Skeletal muscle cell (primary cell): ENCODE measurements around the gene CUX1.
A peak's percentile ranks its signal among the peaks of the same experiment; 100 is the strongest.
"Not testable (repeated sequence)": the region's sequence is repeated elsewhere in the genome, so short reads cannot be mapped to it uniquely, and the experiment has no call there.

Experiments
- DNase-seq: peaks from one replicate; pipeline ENCODE4 v3.0.0-alpha.2; 2010; ENCODE audit warnings: low read depth
- H3K4me3 ChIP-seq: 2 replicates; pipeline ENCODE4 v1.5.1; 2011; ENCODE audit warnings: low read depth, mild to moderate bottlenecking, control low read depth, low read length, moderate library complexity

The CUX1 gene

DNA sequence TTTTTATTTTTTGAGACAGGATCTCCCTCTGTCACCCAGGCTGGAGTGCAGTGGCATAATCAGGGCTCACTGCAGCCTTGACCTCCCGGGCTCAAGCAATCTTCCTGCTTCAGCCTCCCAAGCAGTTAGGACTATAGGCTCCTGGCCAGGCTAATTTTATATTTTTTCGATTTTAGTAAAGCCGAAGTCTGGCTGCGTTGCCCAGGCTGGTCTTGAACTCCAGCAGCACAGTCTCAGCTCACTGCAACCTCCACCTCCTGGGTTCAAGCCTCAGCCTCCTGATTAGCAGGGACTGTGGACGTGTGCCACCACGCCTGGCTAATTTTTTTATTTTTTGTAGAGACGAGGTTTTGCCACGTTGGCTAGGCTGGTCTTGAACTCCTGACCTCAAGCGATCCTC lies 225.4 kb downstream of the CUX1 start:
- not testable (repeated sequence) for H3K4me3 ChIP-seq, DNase-seq

DNA sequence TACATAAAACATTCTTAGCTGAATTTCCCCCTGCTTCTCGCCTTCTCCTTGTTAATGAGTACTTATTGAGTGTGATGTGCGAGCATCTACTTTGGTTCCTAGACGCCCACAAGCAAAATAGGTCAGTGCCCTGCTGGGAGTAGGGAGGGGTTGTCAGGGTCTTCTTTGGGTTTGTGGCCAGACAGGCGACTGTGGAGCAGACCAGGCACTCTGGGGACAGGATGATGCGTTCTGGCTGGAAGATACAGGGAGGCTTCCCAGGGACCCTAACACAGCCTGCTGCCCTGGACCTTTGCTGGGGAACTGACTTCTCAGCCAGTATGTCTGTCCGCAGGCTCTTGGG lies 227.2 kb downstream of the CUX1 start:
- no peak for DNase-seq
- H3K4me3 ChIP-seq: no peak overlapping the region

GRCh38 chr7:102044984-102045673 lies 227.7 kb downstream of the CUX1 start:
- no peak overlapping the region for H3K4me3 ChIP-seq
- DNase-seq: peak; percentile 89

- no peak for DNase-seq
- H3K4me3 ChIP-seq: no peak overlapping the region
These were observed 228.4 kb downstream of the CUX1 start for GRCh38 chr7:102045681-102046372.

DNA sequence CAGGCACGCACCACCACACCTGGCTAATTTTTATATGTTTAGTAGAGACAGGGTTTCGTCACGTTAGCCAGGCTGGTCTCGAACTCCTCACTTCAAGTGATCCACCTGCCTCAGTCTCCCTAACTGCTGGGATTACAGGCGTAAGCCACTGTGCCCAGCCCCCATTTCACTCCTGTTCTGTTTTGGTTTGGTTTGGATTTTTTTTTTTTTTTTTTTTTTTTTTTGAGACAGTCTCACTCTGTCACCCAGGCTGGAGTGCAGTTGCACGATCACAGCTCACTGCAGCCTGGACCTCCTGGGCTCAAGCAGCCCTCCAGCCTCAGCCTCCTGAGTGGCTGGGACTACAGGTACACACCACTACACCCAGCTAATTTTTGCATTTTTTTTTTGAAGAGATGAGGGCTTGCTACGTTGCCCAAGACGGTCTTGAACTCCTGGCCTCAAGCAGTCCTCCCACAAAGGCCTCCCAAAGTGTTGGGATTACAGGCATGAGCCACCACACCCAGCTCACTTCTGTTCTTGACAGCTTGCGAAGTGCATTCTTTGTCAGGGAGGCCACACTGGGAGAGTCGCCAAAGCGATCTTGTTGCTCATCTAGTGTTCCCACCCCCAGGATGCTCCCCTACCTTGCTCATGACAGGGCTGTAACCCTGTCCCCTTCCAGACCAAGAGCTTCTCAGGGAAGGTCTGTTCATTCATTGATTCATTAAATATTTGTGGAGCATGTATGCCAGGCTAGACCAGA lies 229.1 kb downstream of the CUX1 start:
- DNase-seq: no peak
- H3K4me3 ChIP-seq: no peak overlapping the region

DNA sequence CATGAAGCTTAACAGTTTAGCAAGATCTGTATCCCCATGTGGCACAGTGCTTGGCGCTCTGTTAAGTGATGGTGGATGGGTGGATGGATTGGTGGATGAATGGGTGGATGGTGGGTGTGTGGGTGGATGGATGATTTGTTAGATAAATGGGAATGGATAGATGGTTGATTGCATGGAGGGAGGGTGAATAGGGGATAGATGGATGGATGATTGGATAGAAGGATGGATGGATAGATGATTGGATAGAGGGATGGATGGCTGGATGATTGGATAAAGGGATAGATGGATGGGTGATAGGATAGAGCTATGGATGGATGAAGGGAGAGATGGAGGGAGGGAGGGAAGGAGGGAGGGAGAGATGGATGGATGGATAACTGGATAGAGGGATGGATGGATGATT lies 229.7 kb downstream of the CUX1 start:
- H3K4me3 ChIP-seq: no peak overlapping the region
- DNase-seq: no peak

DNA sequence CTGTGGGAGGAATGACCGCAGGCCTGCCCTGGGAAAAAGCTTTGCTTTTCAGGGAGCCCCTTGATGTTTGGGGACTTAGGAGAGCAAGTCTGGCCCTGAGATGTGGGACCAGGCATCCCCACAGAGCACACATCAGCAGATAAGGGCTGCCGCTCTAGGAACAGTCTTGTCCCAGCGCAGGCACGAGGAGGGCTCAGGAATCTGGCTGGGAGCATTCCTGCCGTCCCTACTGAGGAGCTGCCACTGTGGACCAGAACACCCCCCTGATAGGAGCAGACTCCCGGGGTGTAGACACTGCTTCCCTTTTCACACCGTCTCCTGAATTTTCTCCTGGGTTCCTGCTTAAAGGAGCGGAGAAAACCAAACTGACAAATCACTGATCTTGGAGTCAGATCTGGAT lies 232.3 kb downstream of the CUX1 start:
- DNase-seq: no peak
- no peak overlapping the region for H3K4me3 ChIP-seq

- H3K4me3 ChIP-seq: no peak overlapping the region
- no peak for DNase-seq
These were observed 233.5 kb downstream of the CUX1 start for GRCh38 chr7:102050864-102051460.

DNA sequence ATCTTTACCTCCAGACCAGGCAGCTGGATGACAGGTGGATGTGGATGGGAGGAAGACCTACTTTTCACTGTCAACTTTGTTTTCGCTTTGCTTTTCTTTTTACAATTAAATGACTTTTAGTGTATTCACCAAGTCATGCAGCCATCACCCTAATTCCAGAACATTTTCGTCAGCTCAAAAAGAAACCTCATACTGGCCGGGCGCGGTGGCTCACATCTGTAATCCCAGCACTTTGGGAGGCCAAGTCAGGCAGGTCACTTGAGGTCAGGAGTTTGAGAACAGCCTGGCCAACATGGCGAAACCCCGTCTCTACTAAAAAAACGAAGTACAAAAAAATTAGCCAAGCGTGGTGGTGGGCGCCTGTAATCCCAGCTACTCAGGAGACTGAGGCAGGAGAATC lies 234.3 kb downstream of the CUX1 start:
- not testable (repeated sequence) for DNase-seq

GRCh38 chr7:102054158-102054557 lies 236.7 kb downstream of the CUX1 start:
- no peak overlapping the region for H3K4me3 ChIP-seq
- DNase-seq: no peak

More for the DNA sequence above, 234.3 kb downstream of the CUX1 start:
- not testable (repeated sequence) for H3K4me3 ChIP-seq

DNA sequence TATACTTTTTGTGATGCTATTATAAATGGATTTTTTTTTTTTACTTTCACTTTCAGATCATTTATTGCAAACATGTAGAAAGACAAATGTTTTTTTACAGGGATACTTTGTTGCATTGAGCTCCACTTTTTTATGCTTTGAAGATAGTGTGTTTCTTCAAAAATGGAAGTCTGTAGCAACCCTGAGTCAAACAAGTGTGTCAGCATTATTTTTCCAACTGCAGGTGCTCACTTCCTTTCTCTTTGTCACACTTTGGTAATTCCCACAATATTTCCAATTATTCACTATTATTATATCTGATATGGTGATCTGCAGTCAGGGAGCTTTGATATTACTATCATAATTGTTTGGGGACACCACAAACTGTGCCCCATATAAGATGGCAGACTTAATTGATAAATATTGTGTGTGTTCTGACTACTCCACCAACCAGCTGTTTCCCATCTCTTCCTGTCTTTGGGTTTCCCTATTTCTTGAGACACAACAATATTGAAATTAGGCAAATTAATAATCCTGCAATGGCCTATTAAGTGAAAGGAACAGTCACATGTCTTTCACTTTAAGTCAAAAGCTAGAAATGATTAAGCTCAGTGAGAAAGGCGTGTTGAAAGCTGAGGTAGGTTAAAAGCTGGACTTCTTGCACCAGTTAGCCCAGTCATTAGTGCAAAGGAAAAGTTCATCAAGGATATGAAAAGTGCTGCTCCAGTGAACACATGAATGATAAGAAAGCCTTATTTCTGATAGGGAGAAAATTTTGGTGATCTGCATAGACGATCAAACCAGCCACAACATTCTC lies 238.0 kb downstream of the CUX1 start:
- no peak overlapping the region for H3K4me3 ChIP-seq
- DNase-seq: no peak

- DNase-seq: no peak
- H3K4me3 ChIP-seq: no peak overlapping the region
These were observed 242.1 kb downstream of the CUX1 start for GRCh38 chr7:102059524-102059923.

- no peak for DNase-seq
These were observed 244.0 kb downstream of the CUX1 start for GRCh38 chr7:102061354-102061945.

DNA sequence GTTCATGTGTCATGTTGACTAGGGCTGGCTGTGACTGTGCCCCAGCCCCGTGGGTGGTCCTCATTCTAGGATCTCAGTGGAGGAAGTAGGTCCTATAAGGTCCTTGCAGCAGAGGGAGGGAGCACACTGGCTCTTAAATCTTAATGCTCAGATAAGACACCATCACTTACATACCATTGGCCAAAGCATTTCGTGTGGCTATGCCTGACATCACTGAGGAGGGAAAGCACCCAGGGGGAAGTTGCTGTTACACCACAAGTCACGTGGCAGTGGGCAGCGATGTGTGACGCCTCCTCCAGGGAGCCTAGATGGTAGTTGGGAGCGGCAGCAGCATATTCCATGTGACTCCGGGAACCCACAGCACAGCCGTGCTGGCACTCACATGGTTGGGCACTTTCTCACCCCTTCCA lies 244.6 kb downstream of the CUX1 start:
- DNase-seq: no peak
- H3K4me3 ChIP-seq: no peak overlapping the region

More at GRCh38 chr7:102061354-102061945, 244.0 kb downstream of the CUX1 start:
- H3K4me3 ChIP-seq: no peak overlapping the region

DNA sequence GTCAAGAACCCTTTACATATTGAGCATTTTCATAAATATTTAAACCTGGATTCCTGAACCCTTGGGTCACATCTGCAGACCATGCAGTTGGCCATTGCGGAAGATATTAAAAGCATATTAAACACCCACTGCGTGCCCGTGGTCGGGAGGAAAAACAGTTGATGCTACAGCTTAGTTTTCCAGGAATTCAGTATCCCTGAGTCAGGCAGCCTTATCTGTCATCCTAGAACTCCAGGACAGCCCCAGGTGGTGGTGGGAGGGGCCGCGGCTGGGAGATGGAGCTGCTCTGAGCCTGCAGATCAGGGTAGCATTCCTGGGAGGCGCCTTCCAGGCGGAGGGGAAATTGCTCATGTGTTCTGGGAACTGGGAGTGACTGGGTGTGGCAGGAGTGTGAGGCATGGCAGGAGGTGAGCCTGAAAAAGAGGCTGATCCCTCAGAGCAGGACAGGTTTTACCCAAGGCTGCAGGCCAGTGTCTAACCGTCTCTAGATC lies 246.3 kb downstream of the CUX1 start:
- DNase-seq: no peak
- H3K4me3 ChIP-seq: no peak overlapping the region

- H3K4me3 ChIP-seq: no peak overlapping the region
- no peak for DNase-seq
These were observed 247.1 kb downstream of the CUX1 start for GRCh38 chr7:102064361-102065025.

GRCh38 chr7:102065226-102065625 lies 247.8 kb downstream of the CUX1 start:
- no peak for DNase-seq
- no peak overlapping the region for H3K4me3 ChIP-seq

- no peak overlapping the region for H3K4me3 ChIP-seq
- DNase-seq: no peak
These were observed 249.1 kb downstream of the CUX1 start for GRCh38 chr7:102066476-102066875.
